Smooth muscle cell of the coronary artery (primary cell): ENCODE results near the gene OCSTAMP. TPM values are rescaled to one million over a fixed set of nuclear protein-coding genes. Genes with fewer than 3 reads are reported as not detected.

Experiments
- total RNA-seq: library from RNA; depleted of rRNA; stranded (reverse); fragments of >200 nt; gene quantifications from 2 replicates; pipeline ENCODE4 v1.2.3, GENCODE V29; 2014; ENCODE audit warnings: low replicate concordance

OCSTAMP gene, protein sequence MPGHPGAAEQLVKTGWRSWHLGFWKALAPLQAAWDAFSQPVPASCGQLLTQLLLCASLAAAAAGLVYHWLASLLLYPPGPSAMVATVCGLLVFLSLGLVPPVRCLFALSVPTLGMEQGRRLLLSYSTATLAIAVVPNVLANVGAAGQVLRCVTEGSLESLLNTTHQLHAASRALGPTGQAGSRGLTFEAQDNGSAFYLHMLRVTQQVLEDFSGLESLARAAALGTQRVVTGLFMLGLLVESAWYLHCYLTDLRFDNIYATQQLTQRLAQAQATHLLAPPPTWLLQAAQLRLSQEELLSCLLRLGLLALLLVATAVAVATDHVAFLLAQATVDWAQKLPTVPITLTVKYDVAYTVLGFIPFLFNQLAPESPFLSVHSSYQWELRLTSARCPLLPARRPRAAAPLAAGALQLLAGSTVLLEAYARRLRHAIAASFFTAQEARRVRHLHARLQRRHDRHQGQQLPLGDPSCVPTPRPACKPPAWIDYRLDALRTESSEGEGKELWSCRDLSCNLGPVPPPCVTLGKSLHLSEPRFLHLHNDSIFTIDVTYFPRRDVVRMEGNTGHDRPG
- total RNA-seq = not detected in 2 replicates

DNA sequence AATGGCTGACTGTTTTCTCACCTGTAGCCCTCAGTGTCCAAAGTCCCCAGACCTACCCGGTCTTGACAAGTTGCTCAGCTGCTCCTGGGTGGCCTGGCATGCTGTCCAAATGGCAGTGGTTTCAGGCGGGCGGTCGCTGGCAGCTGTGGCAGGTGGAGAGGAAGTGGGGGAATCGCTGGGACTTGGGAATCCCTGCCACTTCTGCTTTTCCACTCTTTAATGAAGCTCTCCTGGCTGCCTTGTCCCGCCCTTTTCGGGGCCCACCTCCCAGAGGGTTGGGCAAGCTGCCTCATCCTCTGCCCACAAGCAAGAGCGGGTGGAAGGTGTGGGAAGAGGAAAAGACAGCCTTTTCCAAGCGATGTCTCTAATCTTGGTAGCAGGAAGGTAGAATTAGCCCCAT lies at the start of gene OCSTAMP:
TSS of gene OCSTAMP (minus strand) at position 194 of the 400 bp plus-strand sequence. CDS start at position 100, 94 bp downstream.

DNA sequence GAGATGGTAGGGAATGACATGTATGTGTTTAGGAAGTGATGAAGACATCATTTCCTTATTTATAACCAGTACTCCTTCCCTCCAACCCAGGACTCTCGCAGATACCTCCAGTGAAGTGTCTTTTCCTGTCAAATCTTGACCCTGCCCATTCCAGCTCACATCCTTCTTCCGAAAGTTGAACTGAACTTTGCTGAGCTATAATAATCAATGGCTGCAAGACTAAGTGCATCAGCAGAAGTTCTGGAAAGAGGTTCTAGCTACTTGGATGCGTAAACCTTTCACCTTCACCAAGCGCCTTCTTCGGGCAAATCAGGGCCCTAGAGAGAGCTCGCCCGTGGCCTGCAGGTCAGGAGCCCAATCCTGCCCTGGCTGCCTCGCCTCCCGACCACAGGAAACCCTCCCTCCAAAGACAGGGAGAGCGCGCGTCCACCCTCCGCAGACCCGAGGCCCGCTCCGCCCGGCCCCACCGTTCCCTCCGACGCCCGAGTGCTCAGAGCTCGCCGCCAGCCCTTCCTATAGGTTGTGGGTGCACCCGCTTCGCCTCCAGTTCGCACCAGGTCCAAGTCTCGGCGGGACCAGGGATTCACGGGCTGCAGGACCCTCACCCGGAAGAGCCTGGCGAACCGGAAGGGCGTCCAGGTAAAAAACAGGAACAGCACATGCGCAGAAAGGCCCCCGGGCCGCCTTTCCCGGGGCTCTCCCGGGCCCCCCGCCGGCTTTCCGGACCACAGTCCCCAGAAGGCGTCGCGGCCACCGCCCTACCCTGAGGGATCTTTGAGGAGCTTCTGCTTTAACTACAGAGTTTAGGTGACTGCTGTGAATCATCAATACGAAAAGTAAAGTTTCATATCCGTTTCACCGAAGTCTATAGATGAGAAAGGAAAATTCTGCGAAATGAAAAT lies 37.3 kb downstream of the OCSTAMP start, which contains the start of gene ZNF334:
TSS of gene ZNF334 (minus strand) at position 617 of the 902 bp plus-strand sequence. CDS start 1,457 bp downstream, outside the sequence.

Other genes starting within 250 kb of the OCSTAMP start
- not detected in 2 replicates for gene CDH22, start 242.2 kb downstream of the OCSTAMP start, total RNA-seq
- gene ELMO2, start 144.0 kb downstream of the OCSTAMP start, total RNA-seq = 25.0 and 30.2 TPM in 2 replicates
- 1.2 and 1.3 TPM in 2 replicates for gene ZNF334, start 37.1 kb downstream of the OCSTAMP start, total RNA-seq
- 0.83 and 1.3 TPM in 2 replicates for gene SLC13A3, start 100.8 kb upstream of the OCSTAMP start, total RNA-seq
- 9.4 and 18.8 TPM in 2 replicates for gene TP53RK, start 138.8 kb upstream of the OCSTAMP start, total RNA-seq
- gene SLC2A10, start 159.0 kb upstream of the OCSTAMP start, total RNA-seq = 33.5 and 45.4 TPM in 2 replicates